GM12878 (cell line): ENCODE measurements around the gene TMEM132D. TPM values are rescaled to one million over a fixed set of nuclear protein-coding genes. Genes with fewer than 3 reads are reported as not detected.

Source experiments
- ATAC-seq: fragments of 200-7000 bp; cut with Tn5 transposase; 3 replicates; pipeline ENCODE4 v1.9.1; 2020; ENCODE audit warnings: mild to moderate bottlenecking, moderate library complexity
- BruUV-seq: library from RNA; stranded (reverse); fragments of 400-500 nt; replicated peaks from 2 replicates; lab custom pipeline; 2021; lab: Mats Ljungman, UMichigan
- CTCF ChIA-PET: fragments of 300-600 bp; sonication (Branson Sonifier 250); formaldehyde crosslinking; extraction: SDS; loops from one replicate; lab custom pipeline; 2021; ENCODE audit warnings: inconsistent platforms; lab: Yijun Ruan, JAX
- POLR2A ChIA-PET: fragments of 350-600 bp; formaldehyde crosslinking; extraction: SDS; loops from one replicate; lab custom pipeline; 2021; ENCODE audit warnings: inconsistent platforms; lab: Charles Lee
- RAD21 ChIA-PET: fragments of 300-600 bp; sonication (Branson Sonifier 250); formaldehyde crosslinking; loops from one replicate; lab custom pipeline; 2023; ENCODE audit warnings: antibody characterized with exemption; ENCODE audit not compliant: unreplicated experiment; lab: Charles Lee
- SMC1A ChIA-PET: fragments of 300-600 bp; sonication (Branson Sonifier 250); formaldehyde crosslinking; loops from one replicate; lab custom pipeline; 2023; ENCODE audit not compliant: unreplicated experiment, uncharacterized antibody; lab: Charles Lee
- DNase-seq: peaks from one replicate; pipeline ENCODE4 v3.0.0-alpha.2; 2011; ENCODE audit warnings: low read depth, low spot score
- FAIRE-seq: peaks from 3 replicates; lab custom pipeline; 2011; peaks lifted over from hg19 to GRCh38; lab: Jason Lieb, UNC
- H2AFZ ChIP-seq: 2 replicates; pipeline ENCODE4 v1.6.0; 2011; ENCODE audit warnings: low read depth, low read length, control low read depth; ENCODE audit not compliant: control insufficient read depth
- H3K27ac ChIP-seq: 2 replicates; pipeline ENCODE4 v1.5.1; 2011; ENCODE audit warnings: control low read depth; ENCODE audit not compliant: control insufficient read depth, insufficient read depth
- H3K27me3 ChIP-seq, 2 experiments: replicated peaks in 1 of 2; 2 replicates each; pipeline versions ENCODE4 v1.6.0 to v1.6.1; 2011; ENCODE audit warnings: low read length in 1 of 2; ENCODE audit not compliant: control insufficient read depth in 2 of 2, insufficient read depth in 2 of 2
- H3K36me3 ChIP-seq, 2 experiments: 2 replicates each; pipeline ENCODE4 v1.5.1; 2011; ENCODE audit warnings: low read length in 1 of 2; ENCODE audit not compliant: control insufficient read depth in 2 of 2, insufficient read depth in 2 of 2
- H3K4me1 ChIP-seq: 2 replicates; pipeline ENCODE4 v1.6.1; 2011; ENCODE audit warnings: mild to moderate bottlenecking, low read length, moderate library complexity, mixed read lengths; ENCODE audit not compliant: control insufficient read depth, insufficient read depth
- H3K4me2 ChIP-seq: 2 replicates; pipeline ENCODE4 v1.6.0; 2011; ENCODE audit warnings: control low read depth; ENCODE audit not compliant: control insufficient read depth, insufficient read depth
- H3K4me3 ChIP-seq: fragments of 200-600 bp; sonication (generic); 2 replicates; pipeline ENCODE4 v1.5.1; 2016
- H3K79me2 ChIP-seq: 2 replicates; pipeline ENCODE4 v1.6.0; 2011; ENCODE audit warnings: low read length; ENCODE audit not compliant: control insufficient read depth, insufficient read depth
- H3K9ac ChIP-seq: 2 replicates; pipeline ENCODE4 v1.8.0; 2011; ENCODE audit warnings: low read length, control low read depth, mixed read lengths; ENCODE audit not compliant: control insufficient read depth, insufficient read depth
- H3K9me3 ChIP-seq: replicated peaks from 3 replicates; pipeline ENCODE4 v1.5.1; 2011; ENCODE audit warnings: mild to moderate bottlenecking, low read length; ENCODE audit not compliant: control insufficient read depth, insufficient read depth
- H4K20me1 ChIP-seq: 2 replicates; pipeline ENCODE4 v1.6.0; 2011; ENCODE audit not compliant: control insufficient read depth, insufficient read depth
- CBX5 ChIP-seq: sonication (generic); IDR thresholded peaks from 2 replicates; pipeline ENCODE4 v1.6.1; 2016; ENCODE audit warnings: low read depth, moderate library complexity, mild to moderate bottlenecking, inconsistent platforms
- HDAC6 ChIP-seq: fragments of 200-600 bp; sonication (generic); IDR thresholded peaks from one replicate; pipeline ENCODE4 v1.8.0; 2017; ENCODE audit warnings: antibody characterized with exemption; ENCODE audit not compliant: unreplicated experiment
- RFX5 ChIP-seq: IDR thresholded peaks from 2 replicates; pipeline ENCODE4 v1.6.1; 2011; ENCODE audit warnings: low read depth, low read length, improper control_type of control experiment
- TARDBP ChIP-seq: IDR thresholded peaks from 2 replicates; pipeline ENCODE4 v1.6.1; 2016; ENCODE audit warnings: borderline replicate concordance
- ZNF207 ChIP-seq: fragments of 450-650 bp; IDR thresholded peaks from 2 replicates; pipeline ENCODE4 v1.6.1; 2014; ENCODE audit warnings: antibody characterized with exemption, mild to moderate bottlenecking, borderline replicate concordance
- WGBS: methylation state at CpG from one replicate; pipeline ENCODE4 v1.1.6; 2016; ENCODE audit warnings: low lambda C conversion rate; ENCODE audit not compliant: insufficient replicate concordance, insufficient coverage; ENCODE audit errors: missing lambda C conversion rate; 5-methylcytosine and 5-hydroxymethylcytosine counted together
- in situ Hi-C: fragments of 300-500 bp; cut with MboI; formaldehyde crosslinking; loops from 9 replicates; pipeline ENCODE4 v1.14.3; 2018; ENCODE audit warnings: mixed read lengths
- intact Hi-C: fragments of 100-400 bp; cut with micrococcal nuclease; formaldehyde crosslinking; loops from one replicate; pipeline ENCODE4 v1.14.2; 2022; ENCODE audit not compliant: unreplicated experiment
- polyA plus RNA-seq, 11 experiments: library from polyadenylated mRNA; depleted of rRNA in 4 of 11; unstranded in 6 of 11; stranded (reverse) in 5 of 11; fragments of >200 nt; fragmentation: Nextera tagmentation in 4 of 11; fragmentation: Illumina TruSeq in 1 of 11; extraction: Ambion mirVana in 4 of 11; extraction: Trizol in 1 of 11; gene quantifications; 1 replicate in 1 of 11; 2 replicates in 10 of 11; pipeline versions ENCODE4 v1.2.1 to v1.2.3, GENCODE V29; 2011 to 2016; ENCODE audit warnings: inconsistent platforms in 2 of 11, missing spikeins in 2 of 11, low read depth in 1 of 11
- total RNA-seq, 4 experiments: library from RNA; depleted of rRNA in 3 of 4; stranded (reverse); fragments of >200 nt in 3 of 4; fragmentation: Illumina TruSeq in 1 of 4; extraction: Trizol in 1 of 4; gene quantifications; 2 replicates each; pipeline versions ENCODE4 v1.2.1 to v1.2.3, GENCODE V29; 2013 to 2021
- TF ChIP-seq, protein P1 (sequence below): fragments of 450-650 bp; IDR thresholded peaks from 2 replicates; pipeline ENCODE4 v1.6.1; 2018; ENCODE audit warnings: mild to moderate bottlenecking, low read depth, moderate library complexity; ENCODE audit not compliant: partially characterized antibody
- TF ChIP-seq, protein P2 (sequence below): fragments of 450-650 bp; formaldehyde crosslinking; IDR thresholded peaks from 2 replicates; pipeline ENCODE4 v1.4.0; 2020; ENCODE audit warnings: mild to moderate bottlenecking, moderate library complexity
- TF ChIP-seq, protein P3 (sequence below): IDR thresholded peaks from 2 replicates; pipeline ENCODE4 v1.6.1; 2011; ENCODE audit warnings: borderline replicate concordance, low read depth, mild to moderate bottlenecking, moderate library complexity, low read length; ENCODE audit not compliant: insufficient read depth, poor library complexity, severe bottlenecking

TMEM132D gene
- total and polyA plus RNA-seq, 10 of the 15 experiments (the other 5 are each of a cell fraction or from before 2014, with no cell fraction given): under 0.01 to 0.12 (median 0.02) TPM; not detected in 3

DNA sequence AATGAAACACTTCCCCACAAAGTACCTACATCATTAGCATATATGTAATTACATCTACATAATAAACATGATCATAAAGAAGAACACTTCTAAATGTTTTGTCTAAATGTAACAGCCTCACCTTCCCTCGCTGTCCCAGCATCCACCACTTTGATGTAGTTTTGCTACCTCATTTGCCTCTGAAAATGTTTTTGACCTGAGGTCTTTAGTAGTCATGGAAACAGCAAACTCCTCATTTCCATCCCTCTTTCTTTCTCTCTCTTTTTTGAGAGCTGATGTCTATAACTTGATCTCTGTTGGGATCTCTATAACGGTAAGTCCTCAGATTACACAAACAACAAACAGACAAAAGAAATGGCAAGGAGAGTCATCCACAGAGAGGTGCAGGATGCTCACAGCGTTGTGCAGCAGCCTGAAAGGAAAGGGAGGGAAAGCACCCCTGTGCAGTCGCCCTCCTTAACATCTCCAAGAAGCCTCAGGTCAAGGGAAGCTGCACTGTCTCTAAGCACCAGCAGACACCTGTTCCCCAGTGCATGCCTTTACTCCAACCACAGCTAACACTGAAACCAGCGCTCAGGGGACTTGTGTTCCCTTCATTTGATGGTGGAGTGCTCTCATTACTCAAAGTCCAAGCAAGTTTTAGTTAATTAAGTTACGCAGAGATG is 268.7 kb downstream of the TMEM132D start:
- FAIRE-seq (no peak), ATAC-seq (no peak), DNase-seq (no peak)
- ChIA-PET RAD21 (no interaction called here), SMC1A (no interaction called here), POLR2A (no interaction called here), CTCF (no interaction called here)
- Histone ChIP-seq H3K4me1 (no peaks in the 10 kb centered on the region), H2AFZ (no peak overlapping the region), H3K4me3 (no peak overlapping the region), H3K36me3 (no peaks in the 10 kb centered on the region), H3K27ac (no peak overlapping the region), H3K4me2 (no peak overlapping the region), H4K20me1 (no peaks in the 10 kb centered on the region), H3K27me3 (no peaks in the 10 kb centered on the region), H3K79me2 (no peaks in the 10 kb centered on the region), H3K9ac (no peak overlapping the region), H3K9me3 (no peaks in the 10 kb centered on the region)
- in situ Hi-C loops: no loop called here
- intact Hi-C loops: no loop called here
- no TSS peak for BruUV-seq
- 8% methylated on average over 6 of the region's 6 CpGs for WGBS
- TF ChIP-seq, protein P1, sequence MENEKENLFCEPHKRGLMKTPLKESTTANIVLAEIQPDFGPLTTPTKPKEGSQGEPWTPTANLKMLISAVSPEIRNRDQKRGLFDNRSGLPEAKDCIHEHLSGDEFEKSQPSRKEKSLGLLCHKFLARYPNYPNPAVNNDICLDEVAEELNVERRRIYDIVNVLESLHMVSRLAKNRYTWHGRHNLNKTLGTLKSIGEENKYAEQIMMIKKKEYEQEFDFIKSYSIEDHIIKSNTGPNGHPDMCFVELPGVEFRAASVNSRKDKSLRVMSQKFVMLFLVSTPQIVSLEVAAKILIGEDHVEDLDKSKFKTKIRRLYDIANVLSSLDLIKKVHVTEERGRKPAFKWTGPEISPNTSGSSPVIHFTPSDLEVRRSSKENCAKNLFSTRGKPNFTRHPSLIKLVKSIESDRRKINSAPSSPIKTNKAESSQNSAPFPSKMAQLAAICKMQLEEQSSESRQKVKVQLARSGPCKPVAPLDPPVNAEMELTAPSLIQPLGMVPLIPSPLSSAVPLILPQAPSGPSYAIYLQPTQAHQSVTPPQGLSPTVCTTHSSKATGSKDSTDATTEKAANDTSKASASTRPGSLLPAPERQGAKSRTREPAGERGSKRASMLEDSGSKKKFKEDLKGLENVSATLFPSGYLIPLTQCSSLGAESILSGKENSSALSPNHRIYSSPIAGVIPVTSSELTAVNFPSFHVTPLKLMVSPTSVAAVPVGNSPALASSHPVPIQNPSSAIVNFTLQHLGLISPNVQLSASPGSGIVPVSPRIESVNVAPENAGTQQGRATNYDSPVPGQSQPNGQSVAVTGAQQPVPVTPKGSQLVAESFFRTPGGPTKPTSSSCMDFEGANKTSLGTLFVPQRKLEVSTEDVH: no peak
- no peak for TF ChIP-seq RFX5

DNA sequence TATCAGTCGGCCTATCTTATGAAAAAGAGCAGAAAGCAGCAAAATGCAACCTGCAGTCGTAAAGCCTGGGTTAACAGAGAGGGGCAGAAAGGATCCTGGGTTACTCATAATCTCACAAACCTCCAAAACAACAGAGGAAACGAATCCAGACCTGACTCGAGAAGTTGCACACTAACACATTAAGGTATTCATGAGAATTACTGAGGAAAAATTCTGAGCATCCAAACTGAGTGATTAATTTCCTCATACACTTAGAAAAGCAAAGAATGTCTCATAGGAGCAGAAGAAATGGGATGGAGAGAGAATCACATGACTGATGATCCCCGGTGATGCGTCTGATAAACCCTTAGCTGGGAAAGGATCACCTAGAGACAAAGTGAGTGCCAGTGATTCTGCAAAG is 272.5 kb downstream of the TMEM132D start:
- H3K79me2 ChIP-seq: no peaks in the 10 kb centered on the region
- in situ Hi-C loops: no loop called here
- TF ChIP-seq TARDBP: no peak
- TF ChIP-seq, protein P2, sequence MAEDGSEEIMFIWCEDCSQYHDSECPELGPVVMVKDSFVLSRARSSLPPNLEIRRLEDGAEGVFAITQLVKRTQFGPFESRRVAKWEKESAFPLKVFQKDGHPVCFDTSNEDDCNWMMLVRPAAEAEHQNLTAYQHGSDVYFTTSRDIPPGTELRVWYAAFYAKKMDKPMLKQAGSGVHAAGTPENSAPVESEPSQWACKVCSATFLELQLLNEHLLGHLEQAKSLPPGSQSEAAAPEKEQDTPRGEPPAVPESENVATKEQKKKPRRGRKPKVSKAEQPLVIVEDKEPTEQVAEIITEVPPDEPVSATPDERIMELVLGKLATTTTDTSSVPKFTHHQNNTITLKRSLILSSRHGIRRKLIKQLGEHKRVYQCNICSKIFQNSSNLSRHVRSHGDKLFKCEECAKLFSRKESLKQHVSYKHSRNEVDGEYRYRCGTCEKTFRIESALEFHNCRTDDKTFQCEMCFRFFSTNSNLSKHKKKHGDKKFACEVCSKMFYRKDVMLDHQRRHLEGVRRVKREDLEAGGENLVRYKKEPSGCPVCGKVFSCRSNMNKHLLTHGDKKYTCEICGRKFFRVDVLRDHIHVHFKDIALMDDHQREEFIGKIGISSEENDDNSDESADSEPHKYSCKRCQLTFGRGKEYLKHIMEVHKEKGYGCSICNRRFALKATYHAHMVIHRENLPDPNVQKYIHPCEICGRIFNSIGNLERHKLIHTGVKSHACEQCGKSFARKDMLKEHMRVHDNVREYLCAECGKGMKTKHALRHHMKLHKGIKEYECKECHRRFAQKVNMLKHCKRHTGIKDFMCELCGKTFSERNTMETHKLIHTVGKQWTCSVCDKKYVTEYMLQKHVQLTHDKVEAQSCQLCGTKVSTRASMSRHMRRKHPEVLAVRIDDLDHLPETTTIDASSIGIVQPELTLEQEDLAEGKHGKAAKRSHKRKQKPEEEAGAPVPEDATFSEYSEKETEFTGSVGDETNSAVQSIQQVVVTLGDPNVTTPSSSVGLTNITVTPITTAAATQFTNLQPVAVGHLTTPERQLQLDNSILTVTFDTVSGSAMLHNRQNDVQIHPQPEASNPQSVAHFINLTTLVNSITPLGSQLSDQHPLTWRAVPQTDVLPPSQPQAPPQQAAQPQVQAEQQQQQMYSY (CRISPR knock-in tag): no peak
- no peak for TF ChIP-seq HDAC6
- TF ChIP-seq, protein P3, sequence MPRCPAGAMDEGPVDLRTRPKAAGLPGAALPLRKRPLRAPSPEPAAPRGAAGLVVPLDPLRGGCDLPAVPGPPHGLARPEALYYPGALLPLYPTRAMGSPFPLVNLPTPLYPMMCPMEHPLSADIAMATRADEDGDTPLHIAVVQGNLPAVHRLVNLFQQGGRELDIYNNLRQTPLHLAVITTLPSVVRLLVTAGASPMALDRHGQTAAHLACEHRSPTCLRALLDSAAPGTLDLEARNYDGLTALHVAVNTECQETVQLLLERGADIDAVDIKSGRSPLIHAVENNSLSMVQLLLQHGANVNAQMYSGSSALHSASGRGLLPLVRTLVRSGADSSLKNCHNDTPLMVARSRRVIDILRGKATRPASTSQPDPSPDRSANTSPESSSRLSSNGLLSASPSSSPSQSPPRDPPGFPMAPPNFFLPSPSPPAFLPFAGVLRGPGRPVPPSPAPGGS: no peak
- no peak for TF ChIP-seq CBX5
- TF ChIP-seq ZNF207: no peak

More for the DNA sequence above, 272.5 kb downstream of the TMEM132D start:
- no peaks in the 10 kb centered on the region for H4K20me1 ChIP-seq
- ChIA-PET RAD21 (no interaction called here), SMC1A (no interaction called here), CTCF (no interaction called here), POLR2A (no interaction called here)
- H3K27ac ChIP-seq: no peak overlapping the region
- no peaks in the 10 kb centered on the region for H3K36me3 ChIP-seq
- H2AFZ ChIP-seq: no peak overlapping the region
- H3K9ac ChIP-seq: no peak overlapping the region
- no peak overlapping the region for H3K4me2 ChIP-seq
- H3K27me3 ChIP-seq: no peaks in the 10 kb centered on the region
- WGBS: 31% methylated on average over 6 of the region's 6 CpGs
- no peak for DNase-seq
- ATAC-seq: no peak
- no TSS peak for BruUV-seq
- no peak overlapping the region for H3K4me3 ChIP-seq
- no peaks in the 10 kb centered on the region for H3K4me1 ChIP-seq
- intact Hi-C loops: no loop called here
- no peak for FAIRE-seq
- no peaks in the 10 kb centered on the region for H3K9me3 ChIP-seq
